Measurements from ENCODE around the gene ACOT7. TPM values are rescaled to one million over a fixed set of nuclear protein-coding genes. Genes with fewer than 3 reads are reported as not detected.

Gene ACOT7
- total and polyA plus RNA-seq, 2 experiments from 2014 or later: 167 to 169 TPM

DNA sequence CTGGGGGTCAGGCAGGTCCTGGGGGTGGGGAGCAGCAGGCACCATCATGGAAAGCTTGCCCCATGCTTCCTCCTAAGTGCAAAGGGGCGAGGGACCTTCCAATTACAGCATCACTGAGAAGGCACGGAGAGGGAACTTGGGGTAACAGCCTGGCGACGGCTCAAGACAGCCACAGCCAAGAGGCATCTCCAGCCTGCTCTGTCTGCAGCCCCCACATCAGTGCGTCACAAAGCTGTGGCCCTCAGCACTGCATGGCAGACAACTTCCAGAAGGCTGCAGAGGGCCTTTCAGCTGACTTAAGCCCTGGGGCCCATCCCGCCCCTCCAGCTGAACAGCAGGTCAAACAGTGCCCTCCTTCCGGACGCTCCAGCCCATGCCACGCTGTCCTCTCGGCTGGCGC is 119.5 kb downstream of the ACOT7 start (continued):
- TF ChIP-seq, protein P1, sequence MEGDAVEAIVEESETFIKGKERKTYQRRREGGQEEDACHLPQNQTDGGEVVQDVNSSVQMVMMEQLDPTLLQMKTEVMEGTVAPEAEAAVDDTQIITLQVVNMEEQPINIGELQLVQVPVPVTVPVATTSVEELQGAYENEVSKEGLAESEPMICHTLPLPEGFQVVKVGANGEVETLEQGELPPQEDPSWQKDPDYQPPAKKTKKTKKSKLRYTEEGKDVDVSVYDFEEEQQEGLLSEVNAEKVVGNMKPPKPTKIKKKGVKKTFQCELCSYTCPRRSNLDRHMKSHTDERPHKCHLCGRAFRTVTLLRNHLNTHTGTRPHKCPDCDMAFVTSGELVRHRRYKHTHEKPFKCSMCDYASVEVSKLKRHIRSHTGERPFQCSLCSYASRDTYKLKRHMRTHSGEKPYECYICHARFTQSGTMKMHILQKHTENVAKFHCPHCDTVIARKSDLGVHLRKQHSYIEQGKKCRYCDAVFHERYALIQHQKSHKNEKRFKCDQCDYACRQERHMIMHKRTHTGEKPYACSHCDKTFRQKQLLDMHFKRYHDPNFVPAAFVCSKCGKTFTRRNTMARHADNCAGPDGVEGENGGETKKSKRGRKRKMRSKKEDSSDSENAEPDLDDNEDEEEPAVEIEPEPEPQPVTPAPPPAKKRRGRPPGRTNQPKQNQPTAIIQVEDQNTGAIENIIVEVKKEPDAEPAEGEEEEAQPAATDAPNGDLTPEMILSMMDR (conservative IDR thresholded peaks at IDR 0.05; ENCODE audit: low read depth in 2 of 2): no peak

DNA sequence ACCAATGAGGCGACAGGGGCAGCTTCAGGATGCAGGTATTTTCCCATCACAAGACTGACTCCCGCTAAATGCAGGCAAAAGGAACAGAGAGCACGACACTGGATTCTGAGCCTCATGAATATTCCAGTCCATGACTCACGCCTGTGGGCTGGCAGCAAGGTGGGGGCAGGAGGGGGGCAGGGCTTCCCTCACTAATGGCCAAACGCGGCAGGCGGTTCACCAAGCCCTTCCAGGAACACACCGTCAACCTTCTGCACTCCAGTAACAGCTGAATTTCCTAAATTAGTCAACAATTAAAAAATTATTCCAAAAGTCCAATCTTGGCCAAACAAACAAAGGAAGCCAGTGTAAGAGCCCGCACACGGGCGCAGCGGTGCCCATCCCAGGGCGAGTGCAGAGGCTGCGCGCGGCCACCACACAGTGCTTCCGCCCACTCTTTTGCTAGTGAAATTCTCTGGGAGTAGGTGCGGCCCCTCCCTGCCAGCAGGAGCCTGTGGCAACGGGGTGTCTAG is 120.1 kb downstream of the ACOT7 start:
- Mint-ChIP-seq H3K36me3 (ENCODE audit: low read depth) (peaks cover 4% of the 10 kb centered on the region; the same call in 1 of the 3 replicates), H3K4me1 (peaks cover 38% of the 10 kb centered on the region), H3K9me3 (no peaks in the 10 kb centered on the region), H3K27me3 (ENCODE audit: insufficient read depth, low read depth, poor library complexity) (peaks cover 17% of the 10 kb centered on the region), H3K4me3 (no peak overlapping the region; the same call in 2 of the 3 replicates), H3K27ac (peak overlapping the region; percentile 67)
- Histone ChIP-seq H3K4me1 (ENCODE audit: insufficient read depth) (peaks cover 5% of the 10 kb centered on the region; the same call in 1 of the 2 replicates), H3K79me2 (replicated peaks; ENCODE audit: insufficient read depth) (no peaks in the 10 kb centered on the region), H3K27me3 (ENCODE audit: insufficient read depth) (no peaks in the 10 kb centered on the region), H3K4me3 (no peak overlapping the region), H4K20me1 (replicated peaks; ENCODE audit: insufficient read depth) (no peaks in the 10 kb centered on the region; the same call in 1 of the 2 replicates), H3K9me2 (ENCODE audit: insufficient read depth) (no peaks in the 10 kb centered on the region), H3F3A (replicated peaks; ENCODE audit: low read depth) (no peaks in the 10 kb centered on the region), H2AFZ (no peak overlapping the region), H3K4me2 (no peak overlapping the region), H3K27ac (ENCODE audit: low read depth) (no peak overlapping the region), H3K36me3 (ENCODE audit: insufficient read depth) (no peaks in the 10 kb centered on the region)
- peak; percentile 40 for DNase-seq (ENCODE audit: low spot score)
- peak; percentile 23 for ATAC-seq
- TF ChIP-seq, protein P2, sequence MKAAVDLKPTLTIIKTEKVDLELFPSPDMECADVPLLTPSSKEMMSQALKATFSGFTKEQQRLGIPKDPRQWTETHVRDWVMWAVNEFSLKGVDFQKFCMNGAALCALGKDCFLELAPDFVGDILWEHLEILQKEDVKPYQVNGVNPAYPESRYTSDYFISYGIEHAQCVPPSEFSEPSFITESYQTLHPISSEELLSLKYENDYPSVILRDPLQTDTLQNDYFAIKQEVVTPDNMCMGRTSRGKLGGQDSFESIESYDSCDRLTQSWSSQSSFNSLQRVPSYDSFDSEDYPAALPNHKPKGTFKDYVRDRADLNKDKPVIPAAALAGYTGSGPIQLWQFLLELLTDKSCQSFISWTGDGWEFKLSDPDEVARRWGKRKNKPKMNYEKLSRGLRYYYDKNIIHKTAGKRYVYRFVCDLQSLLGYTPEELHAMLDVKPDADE (IDR thresholded peaks at IDR 0.05): no peak
- TF ChIP-seq NANOG (IDR thresholded peaks at IDR 0.05; ENCODE audit: borderline replicate concordance): no peak
- 0 out of 2 replicates have a peak, but pooled peaks have one; percentile 5 for TF ChIP-seq CREB1 (CRISPR knock-in tag; IDR thresholded peaks at IDR 0.05; ENCODE audit: low read depth)
- TF ChIP-seq, protein P3, sequence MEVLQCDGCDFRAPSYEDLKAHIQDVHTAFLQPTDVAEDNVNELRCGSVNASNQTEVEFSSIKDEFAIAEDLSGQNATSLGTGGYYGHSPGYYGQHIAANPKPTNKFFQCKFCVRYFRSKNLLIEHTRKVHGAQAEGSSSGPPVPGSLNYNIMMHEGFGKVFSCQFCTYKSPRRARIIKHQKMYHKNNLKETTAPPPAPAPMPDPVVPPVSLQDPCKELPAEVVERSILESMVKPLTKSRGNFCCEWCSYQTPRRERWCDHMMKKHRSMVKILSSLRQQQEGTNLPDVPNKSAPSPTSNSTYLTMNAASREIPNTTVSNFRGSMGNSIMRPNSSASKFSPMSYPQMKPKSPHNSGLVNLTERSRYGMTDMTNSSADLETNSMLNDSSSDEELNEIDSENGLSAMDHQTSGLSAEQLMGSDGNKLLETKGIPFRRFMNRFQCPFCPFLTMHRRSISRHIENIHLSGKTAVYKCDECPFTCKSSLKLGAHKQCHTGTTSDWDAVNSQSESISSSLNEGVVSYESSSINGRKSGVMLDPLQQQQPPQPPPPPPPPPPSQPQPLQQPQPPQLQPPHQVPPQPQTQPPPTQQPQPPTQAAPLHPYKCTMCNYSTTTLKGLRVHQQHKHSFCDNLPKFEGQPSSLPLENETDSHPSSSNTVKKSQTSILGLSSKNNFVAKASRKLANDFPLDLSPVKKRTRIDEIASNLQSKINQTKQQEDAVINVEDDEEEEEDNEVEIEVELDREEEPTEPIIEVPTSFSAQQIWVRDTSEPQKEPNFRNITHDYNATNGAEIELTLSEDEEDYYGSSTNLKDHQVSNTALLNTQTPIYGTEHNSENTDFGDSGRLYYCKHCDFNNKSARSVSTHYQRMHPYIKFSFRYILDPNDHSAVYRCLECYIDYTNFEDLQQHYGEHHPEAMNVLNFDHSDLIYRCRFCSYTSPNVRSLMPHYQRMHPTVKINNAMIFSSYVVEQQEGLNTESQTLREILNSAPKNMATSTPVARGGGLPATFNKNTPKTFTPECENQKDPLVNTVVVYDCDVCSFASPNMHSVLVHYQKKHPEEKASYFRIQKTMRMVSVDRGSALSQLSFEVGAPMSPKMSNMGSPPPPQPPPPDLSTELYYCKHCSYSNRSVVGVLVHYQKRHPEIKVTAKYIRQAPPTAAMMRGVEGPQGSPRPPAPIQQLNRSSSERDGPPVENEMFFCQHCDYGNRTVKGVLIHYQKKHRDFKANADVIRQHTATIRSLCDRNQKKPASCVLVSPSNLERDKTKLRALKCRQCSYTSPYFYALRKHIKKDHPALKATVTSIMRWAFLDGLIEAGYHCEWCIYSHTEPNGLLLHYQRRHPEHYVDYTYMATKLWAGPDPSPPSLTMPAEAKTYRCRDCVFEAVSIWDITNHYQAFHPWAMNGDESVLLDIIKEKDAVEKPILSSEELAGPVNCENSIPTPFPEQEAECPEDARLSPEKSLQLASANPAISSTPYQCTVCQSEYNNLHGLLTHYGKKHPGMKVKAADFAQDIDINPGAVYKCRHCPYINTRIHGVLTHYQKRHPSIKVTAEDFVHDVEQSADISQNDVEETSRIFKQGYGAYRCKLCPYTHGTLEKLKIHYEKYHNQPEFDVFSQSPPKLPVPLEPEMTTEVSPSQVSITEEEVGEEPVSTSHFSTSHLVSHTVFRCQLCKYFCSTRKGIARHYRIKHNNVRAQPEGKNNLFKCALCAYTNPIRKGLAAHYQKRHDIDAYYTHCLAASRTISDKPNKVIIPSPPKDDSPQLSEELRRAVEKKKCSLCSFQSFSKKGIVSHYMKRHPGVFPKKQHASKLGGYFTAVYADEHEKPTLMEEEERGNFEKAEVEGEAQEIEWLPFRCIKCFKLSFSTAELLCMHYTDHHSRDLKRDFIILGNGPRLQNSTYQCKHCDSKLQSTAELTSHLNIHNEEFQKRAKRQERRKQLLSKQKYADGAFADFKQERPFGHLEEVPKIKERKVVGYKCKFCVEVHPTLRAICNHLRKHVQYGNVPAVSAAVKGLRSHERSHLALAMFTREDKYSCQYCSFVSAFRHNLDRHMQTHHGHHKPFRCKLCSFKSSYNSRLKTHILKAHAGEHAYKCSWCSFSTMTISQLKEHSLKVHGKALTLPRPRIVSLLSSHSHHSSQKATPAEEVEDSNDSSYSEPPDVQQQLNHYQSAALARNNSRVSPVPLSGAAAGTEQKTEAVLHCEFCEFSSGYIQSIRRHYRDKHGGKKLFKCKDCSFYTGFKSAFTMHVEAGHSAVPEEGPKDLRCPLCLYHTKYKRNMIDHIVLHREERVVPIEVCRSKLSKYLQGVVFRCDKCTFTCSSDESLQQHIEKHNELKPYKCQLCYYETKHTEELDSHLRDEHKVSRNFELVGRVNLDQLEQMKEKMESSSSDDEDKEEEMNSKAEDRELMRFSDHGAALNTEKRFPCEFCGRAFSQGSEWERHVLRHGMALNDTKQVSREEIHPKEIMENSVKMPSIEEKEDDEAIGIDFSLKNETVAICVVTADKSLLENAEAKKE (CRISPR knock-in tag; IDR thresholded peaks at IDR 0.05): no peak

Measured in GM23338 (cell line).